Central memory CD4-positive, alpha-beta T cell (primary cell): ENCODE results near the gene DISC1.
"Not testable (repeated sequence)": the region's sequence is repeated elsewhere in the genome, so short reads cannot be mapped to it uniquely, and the experiment has no call there.

Source experiments
- DNase-seq: peaks from one replicate; pipeline ENCODE4 v3.0.0; 2022

DISC1 gene

DNA sequence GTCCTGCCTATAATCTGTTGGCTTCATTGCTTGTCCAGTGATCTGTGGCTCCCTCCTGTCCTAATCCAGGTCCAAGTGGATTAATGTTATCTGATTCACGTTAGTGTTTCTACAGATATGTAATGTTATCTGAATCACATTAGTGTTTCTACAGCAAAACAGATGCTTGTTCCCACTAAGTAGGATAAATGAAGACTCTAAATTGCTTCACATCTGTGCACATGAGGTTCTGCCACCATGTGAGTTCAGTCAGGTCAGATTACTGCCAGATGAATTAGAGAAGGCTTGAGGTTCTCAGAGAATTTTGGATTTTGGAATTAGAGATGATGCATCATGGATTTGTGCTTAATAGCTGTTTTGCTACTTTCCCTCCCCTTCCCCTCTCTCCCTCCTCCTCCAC, 13.2 kb downstream of the DISC1 start:
- no peak for DNase-seq

DNA sequence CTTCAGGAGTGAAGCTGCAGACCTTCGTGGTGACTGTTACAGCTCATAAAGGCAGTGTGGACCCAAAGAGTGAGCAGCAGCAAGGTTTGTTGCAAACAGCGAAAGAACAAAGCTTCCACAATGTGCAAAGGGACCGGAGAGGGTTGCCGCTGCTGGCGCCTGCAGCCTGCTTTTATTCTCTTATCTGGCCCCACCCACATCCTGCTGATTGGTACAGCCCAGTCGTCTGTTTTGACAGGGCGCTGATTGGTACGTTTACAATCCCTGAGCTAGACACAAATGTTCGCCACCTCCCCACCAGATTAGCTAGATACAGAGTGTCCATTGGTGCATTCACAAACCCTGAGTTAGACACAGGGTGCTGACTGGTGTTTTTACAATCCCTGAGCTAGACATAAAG, 14.9 kb downstream of the DISC1 start:
- not testable (repeated sequence) for DNase-seq

DNA sequence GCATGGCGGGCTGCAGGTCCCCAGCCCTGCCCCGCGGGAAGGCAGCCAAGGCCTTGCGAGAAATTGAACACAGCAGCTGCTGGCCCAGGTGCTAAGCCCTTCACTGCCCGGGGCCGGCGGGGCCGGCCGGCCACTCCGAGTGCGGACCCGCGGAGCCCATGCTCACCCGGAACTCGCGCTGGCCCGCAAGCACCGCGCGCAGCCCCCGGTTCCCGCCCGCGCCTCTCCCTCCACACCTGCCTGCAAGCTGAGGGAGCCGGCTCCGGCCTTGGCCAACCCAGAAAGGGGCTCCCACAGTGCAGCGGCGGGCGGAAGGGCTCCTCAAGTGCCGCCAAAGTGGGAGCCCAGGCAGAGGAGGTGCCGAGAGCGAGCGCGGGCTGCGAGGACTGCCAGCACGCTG, 15.5 kb downstream of the DISC1 start:
- not testable (repeated sequence) for DNase-seq

DNA sequence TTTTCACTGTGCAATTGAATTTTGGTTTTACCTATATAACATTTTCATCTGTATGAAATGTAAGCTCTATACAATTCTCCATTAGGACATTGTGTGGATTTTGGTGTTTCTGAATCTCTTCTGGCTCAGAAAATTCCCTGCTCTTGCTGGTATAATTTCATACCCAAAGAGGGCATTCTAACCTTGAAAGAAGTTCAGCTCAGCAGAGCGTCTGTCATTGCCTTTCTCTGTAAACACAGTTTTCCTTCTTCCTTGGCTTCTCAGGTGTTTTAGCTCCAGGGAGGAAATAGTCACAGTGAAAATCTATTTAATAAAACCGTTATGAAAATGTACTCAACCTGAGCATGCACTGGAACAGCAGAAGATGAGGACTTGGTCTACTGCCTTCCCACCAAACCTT, 16.0 kb downstream of the DISC1 start:
- DNase-seq: no peak

DNA sequence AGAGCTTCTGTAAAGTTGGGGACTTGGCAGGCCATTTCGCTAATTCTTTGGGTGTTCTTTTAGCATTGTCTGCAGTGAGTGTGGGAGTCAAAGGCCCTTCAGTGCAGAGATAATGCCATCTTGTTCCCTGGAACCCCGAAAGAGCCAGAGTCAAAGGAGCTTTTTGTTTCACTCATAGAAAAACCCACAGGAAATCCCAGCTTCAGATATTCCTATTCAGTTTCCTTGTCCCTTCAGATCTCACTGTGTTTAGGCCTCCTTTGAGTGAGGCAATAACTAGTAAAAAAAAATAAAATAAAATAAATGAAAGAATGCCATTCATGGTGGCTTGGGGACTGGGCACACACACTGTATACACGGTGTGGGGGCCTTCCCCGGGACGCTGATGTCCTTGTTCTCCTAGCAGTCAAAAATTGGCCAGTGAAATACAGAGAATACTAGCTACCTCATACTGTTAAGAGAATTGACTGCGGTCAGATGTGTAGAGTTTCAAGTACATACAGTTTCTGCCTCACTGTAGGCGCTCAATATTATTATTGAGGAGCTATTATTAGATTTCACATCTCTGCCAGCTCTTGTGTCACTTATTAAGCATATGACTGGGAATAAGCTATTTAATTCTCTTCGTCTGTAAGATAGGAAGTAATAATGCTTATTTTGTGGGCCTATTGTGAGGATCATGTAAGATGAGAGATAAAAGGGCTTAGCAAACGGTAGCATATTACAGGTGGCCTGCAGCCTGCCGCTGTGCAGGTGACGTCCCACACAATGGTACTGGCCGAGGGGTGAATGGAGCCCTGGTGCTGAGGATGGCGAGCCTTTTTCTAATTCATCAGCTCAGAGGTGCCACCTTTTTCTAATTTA, 16.7 kb downstream of the DISC1 start:
- no peak for DNase-seq

DNA sequence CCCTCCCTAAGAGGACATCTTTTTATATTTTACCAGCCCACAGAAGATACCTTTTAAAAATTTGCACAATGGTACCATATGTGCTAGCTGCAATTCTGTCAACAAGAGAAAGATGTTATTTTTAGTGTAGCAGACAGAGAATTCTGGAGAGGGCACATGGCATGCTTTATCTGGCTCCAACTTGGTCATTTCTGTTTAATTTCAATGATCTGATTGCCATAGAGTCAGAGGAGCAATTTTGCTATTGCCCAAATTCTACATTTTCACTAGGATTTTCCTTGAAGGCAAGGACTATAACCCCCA, 17.3 kb downstream of the DISC1 start:
- no peak for DNase-seq

DNA sequence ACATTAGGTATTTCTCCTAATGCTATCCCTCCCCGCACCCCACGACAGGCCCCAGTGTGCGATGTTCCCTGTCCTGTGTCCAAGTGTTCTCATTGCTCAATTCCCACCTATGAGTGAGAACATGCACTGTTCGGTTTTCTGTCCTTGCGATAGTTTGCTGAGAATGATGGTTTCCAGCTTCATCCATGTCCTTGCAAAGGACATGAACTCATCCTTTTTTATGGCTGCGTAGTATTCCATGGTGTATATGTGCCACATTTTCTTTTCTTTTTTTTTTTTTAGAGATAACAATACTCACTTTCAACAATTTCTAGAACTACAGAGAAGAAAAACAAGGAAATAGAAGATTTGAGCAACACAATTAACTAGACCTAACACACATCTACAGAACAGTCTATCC, 19.0 kb downstream of the DISC1 start:
- not testable (repeated sequence) for DNase-seq

DNA sequence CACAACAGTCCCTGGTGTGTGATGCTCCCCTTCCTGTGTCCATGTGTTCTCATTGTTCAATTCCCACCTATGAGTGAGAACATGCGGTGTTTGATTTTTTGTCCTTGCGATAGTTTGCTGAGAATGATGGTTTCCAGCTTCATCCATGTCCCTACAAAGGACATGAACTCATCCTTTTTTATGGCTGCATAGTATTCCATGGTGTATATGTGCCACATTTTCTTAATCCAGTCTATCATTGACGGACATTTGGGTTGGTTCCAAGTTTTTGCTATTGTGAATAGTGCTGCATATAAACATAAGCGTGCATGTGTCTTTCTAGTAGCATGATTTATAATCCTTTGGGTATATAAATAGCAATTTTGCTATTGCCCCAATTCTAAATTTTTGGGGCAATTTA, 19.6 kb downstream of the DISC1 start:
- DNase-seq: not testable (repeated sequence)

DNA sequence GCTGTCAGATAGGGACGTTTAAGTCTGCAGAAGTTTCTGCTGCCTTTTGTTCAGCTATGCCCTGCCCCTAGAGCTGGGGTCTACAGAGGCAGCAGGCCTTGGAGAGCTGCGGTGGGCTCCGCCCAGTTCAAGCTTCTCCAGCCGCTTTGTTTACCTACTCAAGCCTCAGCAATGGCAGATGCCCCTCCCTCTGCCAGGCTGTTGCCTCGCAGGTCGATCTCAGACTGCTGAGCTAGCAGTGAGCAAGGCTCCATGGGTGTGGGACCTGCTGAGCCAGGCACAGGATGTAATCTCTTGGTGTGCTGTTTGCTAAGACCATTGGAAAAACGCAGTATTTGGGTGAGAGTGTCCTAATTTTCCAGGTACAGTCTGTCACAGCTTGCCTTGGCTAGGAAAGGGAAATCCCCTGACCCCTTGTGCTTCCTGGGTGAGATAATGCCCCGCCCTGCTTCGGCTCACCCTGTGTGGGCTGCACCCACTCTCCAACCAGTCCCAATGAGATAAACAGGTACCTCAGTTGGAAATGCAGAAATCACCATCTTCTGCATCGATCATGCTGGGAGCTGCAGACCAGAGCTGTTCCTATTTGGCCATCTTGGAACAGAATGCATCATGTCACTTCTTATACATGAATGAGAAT, 25.2 kb downstream of the DISC1 start:
- not testable (repeated sequence) for DNase-seq

DNA sequence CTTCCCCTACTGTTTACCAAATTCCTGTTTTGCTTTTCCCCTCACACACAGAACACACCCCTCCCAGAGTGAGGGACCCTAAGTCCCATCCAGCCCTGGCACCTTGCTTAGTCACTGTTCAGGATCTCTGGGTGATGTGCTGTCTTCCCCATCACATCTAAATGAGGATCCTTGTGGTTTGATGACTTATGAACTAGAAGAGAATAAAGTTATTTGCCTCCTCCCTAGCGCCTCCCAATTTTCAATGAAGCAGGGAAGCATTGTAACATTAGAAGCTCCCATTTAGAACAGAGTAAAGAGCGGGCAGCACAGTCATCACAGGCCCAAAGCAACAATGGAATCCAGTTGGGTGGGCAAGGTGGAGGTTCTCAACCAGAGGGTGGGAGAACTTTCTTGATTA, 27.0 kb downstream of the DISC1 start:
- DNase-seq: no peak

DNA sequence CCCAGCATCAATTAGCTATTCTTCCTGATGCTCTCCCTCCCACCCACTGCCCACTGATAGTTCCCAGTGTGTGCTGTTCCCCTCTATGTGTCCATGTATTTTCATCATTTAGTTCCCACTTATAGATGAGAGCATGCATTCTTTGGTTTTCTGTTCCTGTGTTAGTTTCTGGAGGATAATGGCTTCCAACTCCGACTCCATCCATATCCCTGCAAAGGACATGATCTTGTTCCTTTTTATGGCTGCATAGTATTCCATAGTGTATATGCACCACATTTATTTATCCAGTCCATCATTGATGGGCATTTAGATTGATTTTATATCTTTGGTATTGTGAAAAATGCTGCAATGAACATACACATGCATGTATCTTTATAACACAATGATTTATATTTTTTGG, 30.2 kb downstream of the DISC1 start:
- no peak for DNase-seq

DNA sequence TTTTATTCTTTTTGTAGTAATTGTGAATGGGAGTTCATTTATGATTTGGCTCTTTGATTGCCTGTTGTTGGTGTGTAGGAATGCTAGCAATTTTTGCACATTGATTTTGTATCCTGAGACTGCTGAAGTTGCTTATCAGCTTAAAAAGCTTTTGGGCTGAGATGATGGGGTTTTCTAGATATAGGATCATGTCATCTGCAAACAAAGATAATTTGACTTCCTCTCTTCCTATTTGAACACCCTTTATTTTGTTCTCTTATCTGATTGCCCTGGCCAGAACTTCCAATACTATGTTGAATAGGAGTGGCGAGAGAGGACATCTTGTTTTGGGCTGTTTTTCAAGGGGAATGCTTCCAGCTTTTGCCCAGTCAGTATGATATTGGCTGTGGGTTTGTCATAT, 31.6 kb downstream of the DISC1 start:
- not testable (repeated sequence) for DNase-seq

DNA sequence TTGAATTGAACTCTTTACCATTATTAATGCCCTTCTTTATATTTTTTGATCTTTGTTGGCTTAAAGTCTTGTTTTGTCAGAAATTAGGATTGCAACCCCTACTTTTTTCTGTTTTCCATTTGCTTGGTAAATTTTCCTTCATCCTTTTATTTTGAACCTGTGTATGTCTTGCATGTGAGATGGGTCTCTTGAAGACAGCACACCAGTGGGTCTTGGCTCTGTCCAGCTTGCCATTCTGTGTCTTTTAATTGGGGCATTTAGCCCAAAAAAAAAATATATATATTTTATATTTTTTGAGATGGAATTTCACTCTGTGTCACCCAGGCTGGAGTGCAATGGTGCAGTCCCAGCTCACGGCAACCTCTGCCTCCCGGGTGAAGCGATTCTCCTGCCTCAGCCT, 33.6 kb downstream of the DISC1 start:
- DNase-seq: no peak

DNA sequence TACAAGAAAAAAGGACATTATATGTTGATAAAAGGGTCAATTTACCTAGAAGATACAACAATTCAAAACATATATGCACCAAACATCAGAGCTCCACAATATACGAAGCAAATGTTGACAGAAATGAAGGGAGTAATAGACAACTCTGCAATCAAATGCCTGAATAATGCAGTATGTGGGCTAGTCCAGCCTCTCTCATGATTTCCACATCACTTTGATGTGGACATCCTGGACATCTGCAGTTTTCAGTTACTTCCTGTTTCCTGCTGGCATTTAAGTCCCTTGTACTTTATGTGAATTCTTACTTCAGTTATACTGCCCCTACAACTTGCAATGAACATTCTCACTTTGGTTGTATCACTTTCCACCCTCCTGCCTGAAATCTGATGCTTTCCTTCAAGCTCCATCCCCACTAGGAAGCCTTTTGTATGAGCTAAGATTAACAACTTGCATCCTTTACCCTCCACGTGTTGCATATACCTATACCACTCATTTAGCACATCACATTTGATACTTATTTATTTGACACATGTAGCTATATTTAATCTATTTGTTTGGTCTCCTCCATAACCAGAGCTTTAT, 36.7 kb downstream of the DISC1 start:
- DNase-seq: no peak

DNA sequence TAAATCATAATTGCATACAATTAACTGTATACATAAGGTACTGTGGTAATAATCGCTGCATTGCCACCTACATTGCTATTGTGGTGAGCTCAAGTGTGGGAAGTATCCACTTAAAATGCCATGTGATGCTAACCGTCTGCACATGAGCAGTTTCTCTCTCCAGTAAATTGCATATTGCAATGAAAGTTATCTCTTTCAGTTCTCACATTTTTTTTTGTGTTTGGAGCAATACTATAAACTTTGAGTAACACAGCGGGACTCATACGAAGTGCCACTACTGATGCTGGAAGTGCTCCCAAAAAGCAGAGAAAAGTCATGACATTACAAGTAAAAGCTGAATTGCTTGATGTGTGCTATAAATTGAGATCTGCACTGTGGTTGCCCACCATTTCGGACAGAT, 38.5 kb downstream of the DISC1 start:
- no peak for DNase-seq

DNA sequence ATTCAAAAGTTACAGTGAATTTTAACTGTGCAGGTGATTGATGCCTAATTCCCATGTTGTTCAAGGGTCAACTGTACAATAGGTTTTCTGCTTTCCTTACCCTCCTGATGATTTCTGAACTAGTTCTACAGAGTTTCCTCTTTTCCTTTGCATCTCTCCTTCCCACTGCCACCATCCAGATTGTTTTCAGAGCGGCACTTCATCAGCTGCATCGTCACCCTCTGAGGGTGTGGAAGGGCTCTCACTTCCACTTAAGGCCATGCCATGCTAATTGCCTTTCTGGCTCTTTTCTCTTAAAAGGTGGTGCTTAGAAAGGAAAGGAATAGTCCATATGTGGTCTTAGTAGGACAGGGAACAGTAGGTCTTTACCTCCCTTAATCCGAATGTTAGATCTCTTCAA, 39.1 kb downstream of the DISC1 start:
- no peak for DNase-seq

DNA sequence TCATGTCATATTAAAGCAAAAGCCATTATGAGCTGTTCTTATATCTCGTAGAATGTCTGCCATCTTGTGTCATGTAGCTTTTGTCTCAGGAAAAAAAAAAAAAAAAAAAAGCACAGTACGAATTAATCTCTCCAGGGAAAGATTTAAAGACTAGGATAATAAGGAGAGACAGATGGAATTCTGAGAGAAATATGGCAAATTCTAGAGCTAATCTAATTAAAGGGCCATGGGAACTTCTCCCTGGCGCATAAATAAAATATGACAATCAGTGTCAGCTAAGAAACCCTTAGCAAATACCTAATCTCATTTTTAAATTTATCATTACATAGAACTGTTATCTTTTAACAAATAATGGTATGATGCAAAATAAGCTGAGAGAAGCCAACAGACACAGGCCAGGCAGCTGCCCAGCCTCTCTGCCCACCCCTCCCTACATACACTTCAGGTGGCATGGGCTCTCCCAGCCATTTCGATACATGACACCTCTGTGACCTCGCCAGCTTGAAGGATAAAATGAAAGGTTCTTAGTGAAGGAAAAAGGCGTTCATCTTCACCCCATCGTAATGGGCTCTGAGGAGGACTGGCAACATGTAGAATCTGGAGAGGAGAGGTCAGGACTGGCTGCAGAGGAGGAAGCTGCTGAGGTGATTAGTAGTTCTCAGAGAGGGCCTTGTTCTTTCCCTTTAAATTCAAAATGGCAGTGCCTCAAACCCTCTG, 39.8 kb downstream of the DISC1 start:
- DNase-seq: no peak

DNA sequence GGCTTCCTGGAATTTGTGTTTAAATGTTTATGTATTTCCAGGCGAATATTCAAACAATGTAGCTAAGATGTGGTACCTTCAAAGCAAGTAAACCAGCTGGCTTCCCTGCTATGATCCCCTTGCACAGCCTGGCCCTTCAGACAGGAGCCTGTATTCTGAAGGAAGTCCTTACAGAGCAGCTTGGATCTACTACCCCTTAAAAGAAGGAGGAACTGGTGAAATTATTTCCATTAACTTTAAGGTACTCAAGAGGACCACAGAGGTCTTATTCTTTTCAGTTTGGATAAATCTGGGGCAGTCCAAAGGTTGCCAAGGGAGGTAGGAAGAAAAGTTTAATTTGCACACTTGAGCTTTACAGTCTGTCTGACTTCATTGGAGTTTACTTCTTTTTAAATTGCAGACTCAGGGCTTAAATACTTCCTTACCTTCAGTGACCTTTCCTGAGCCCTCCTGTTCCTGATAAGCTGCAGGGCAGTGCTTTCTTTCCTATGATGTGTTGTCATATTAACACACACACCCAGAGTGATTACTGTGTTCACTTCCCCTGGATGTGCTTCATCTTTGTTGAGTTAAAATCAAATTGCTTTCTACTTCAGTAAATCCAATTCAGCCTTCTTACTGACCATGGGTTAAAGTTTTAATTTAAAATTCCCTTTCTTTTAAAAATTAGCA, 40.5 kb downstream of the DISC1 start:
- DNase-seq: no peak

DNA sequence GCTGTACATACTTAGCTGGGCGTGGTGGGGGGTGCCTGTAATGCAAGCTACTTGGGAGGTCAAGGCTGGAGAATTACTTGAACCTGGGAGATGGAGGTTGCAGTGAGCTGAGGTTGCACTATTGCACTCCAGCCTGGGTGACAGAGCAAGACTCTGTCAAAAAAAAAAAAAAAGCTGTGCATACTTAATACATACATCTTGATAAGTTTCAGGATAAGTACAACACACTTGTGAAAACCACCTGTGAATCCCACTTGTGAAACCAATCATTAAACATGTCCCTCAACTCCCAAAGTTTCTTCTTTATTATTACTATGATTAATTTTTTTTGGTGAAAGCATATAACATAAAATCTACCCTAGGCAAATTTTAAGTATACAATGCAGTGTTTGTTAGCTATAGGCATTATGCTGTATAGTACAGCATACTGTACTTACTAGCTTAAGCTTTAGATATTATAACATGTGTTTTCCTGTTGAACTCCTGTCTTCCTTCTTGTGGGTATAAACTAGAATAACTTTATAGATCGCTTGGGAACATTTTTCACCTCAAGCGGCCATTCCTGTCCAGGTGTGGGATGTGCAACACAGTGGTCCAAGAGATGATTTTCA, 41.4 kb downstream of the DISC1 start:
- DNase-seq: no peak

DNA sequence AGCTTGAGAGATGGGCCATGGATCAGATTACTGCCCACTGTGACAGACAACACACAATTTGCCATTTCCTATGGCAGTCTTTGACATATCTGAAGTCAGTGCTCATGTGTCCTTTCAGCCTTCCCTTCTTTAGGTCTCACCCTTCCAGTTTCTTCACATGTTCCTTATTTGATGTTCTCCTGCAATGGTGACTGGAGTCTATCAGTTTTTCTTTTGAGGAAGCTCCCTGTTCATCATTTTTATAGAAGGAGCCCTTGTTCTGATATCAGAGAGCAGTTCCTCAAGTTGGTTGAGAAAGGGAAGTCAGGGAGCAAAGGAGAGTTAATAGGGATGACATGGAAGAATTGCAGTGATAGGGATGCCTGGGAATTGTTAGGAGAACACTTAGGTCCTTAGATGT, 42.2 kb downstream of the DISC1 start:
- no peak for DNase-seq

DNA sequence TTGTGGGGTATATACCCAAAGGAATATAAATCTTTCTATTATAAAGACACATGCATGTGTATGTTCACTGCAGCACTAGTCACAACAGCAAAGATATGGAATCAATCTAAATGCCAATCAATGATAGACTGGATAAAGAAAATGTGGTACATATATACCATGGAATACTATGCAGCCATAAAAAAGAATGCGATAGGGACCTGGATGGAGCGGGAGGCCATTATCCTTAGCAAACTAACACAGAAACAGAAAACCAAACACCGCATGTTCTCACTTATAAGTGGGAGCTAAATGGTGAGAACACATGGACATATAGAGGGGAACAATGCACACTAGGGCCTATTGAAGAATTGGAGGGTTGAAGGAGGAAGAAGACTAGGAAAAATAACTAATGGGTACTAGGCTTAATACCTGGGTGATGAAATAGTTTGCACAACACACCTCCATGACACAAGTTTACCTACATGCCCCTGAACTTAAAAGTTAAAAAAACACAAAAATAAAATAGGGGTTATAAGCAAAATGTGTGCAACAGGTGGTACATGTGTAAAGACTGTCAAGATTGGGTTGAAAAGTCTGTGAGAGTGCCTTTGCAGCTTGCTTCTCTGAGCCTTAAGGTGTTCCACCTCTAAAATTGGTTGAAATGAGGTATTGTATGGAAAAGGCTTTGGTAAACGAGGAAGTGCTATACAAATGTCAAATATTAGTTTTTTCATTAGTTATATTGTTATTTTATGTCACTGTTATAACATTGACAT, 43.5 kb downstream of the DISC1 start:
- DNase-seq: not testable (repeated sequence)

DNA sequence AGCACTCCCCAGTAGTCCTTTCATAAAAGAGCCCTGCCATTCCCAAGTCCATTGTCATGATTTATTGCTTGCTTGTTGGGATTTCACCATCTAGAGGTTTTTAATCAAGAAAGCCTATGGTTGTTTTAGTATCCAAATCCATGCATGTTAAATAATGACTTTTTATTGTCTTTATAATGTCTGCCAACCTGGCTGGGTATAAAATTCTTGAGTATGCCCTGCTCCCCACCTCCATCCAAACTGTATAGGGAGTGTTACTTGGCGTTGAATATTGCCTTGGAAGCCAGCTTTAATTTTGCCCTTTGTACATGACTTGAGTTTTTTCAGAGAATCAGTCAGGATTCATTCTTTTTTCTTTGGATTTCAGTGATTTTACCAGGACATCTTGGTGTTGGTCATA, 44.2 kb downstream of the DISC1 start:
- no peak for DNase-seq
